Ishikawa (cell line): ENCODE results near the gene FBLN5.

Source experiments
- EP300 ChIP-seq: IDR thresholded peaks from 2 replicates; pipeline ENCODE4 v1.6.1; 2012; ENCODE audit warnings: borderline replicate concordance
- TAF1 ChIP-seq: IDR thresholded peaks from 2 replicates; pipeline ENCODE4 v1.6.1; 2012; ENCODE audit warnings: low read depth, mild to moderate bottlenecking

DNA sequence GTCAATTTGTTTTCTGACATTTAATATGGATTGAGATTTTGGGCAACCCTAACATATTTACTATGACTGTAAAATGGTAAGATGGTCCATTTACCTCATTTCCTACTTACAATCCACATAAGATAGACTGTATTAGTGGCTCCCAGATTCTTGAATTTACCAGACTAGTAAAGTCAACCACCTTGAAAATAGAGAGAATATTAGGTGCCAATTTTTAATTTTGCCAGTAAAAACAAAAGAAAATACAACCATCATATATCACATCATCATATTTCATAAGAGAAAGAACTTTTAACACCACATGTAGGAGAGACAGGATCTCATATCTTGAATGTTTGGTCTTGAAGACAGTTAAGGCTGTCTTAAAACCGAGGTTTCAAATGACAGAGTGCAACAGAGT is 7.7 kb upstream of the FBLN5 start:
- TF ChIP-seq EP300, result no peak
- no peak for TF ChIP-seq TAF1
